ENCODE results near the gene GABRA4.

The GABRA4 gene

GRCh38 chr4:46979283-46979682 lies 14.1 kb downstream of the GABRA4 start:
- no peak for DNase-seq (ENCODE audit: low read depth)

GRCh38 chr4:46977245-46977644 lies 16.1 kb downstream of the GABRA4 start:
- no peak for DNase-seq (ENCODE audit: low read depth)

GRCh38 chr4:46975812-46976553 lies 17.4 kb downstream of the GABRA4 start:
- DNase-seq (ENCODE audit: low read depth): no peak

GRCh38 chr4:46974891-46975543 lies 18.4 kb downstream of the GABRA4 start:
- no peak for DNase-seq (ENCODE audit: low read depth)

GRCh38 chr4:46968847-46969246 lies 24.5 kb downstream of the GABRA4 start:
- no peak for DNase-seq (ENCODE audit: low read depth)

- DNase-seq (ENCODE audit: low read depth): no peak
Measured at GRCh38 chr4:46967631-46968030, 25.8 kb downstream of the GABRA4 start.

- no peak for DNase-seq (ENCODE audit: low read depth)
Measured at GRCh38 chr4:46958742-46959488, 34.5 kb downstream of the GABRA4 start.

- no peak for DNase-seq (ENCODE audit: low read depth)
Measured at GRCh38 chr4:46956451-46956850, 36.9 kb downstream of the GABRA4 start.

- no peak for DNase-seq (ENCODE audit: low read depth)
Measured at GRCh38 chr4:46955601-46956000, 37.8 kb downstream of the GABRA4 start.

GRCh38 chr4:46954643-46955042 lies 38.7 kb downstream of the GABRA4 start:
- no peak for DNase-seq (ENCODE audit: low read depth)

GRCh38 chr4:46953564-46953963 lies 39.8 kb downstream of the GABRA4 start:
- DNase-seq (ENCODE audit: low read depth): no peak

- DNase-seq (ENCODE audit: low read depth): no peak
Measured at GRCh38 chr4:46952451-46952850, 40.9 kb downstream of the GABRA4 start.

GRCh38 chr4:46950826-46951225 lies 42.6 kb downstream of the GABRA4 start:
- no peak for DNase-seq (ENCODE audit: low read depth)

GRCh38 chr4:46949822-46950221 lies 43.6 kb downstream of the GABRA4 start:
- DNase-seq (ENCODE audit: low read depth): no peak

GRCh38 chr4:46947541-46947940 lies 45.8 kb downstream of the GABRA4 start:
- no peak for DNase-seq (ENCODE audit: low read depth)

GRCh38 chr4:46946919-46947536 lies 46.4 kb downstream of the GABRA4 start:
- DNase-seq (ENCODE audit: low read depth): no peak

GRCh38 chr4:46945062-46945461 lies 48.3 kb downstream of the GABRA4 start:
- no peak for DNase-seq (ENCODE audit: low read depth)

- no peak for DNase-seq (ENCODE audit: low read depth)
Measured at GRCh38 chr4:46944345-46944744, 49.0 kb downstream of the GABRA4 start.

- no peak for DNase-seq (ENCODE audit: low read depth)
Measured at GRCh38 chr4:46937493-46937892, 55.9 kb downstream of the GABRA4 start.

- no peak for DNase-seq (ENCODE audit: low read depth)
Measured at GRCh38 chr4:46934726-46935125, 58.7 kb downstream of the GABRA4 start.

- DNase-seq (ENCODE audit: low read depth): no peak
Measured at GRCh38 chr4:46933686-46934085, 59.7 kb downstream of the GABRA4 start.

- DNase-seq (ENCODE audit: low read depth): no peak
Measured at GRCh38 chr4:46931981-46932380, 61.4 kb downstream of the GABRA4 start.

- no peak for DNase-seq (ENCODE audit: low read depth)
Measured at GRCh38 chr4:46930891-46931290, 62.5 kb downstream of the GABRA4 start.
